Fibroblast of lung (primary cell): Measurements from ENCODE around the gene DNAH14.

Experiments
- CTCF ChIP-seq, 2 donors: IDR thresholded peaks in 1 of 2; conservative IDR thresholded peaks in 1 of 2; 1 replicate in 1 of 2; 2 replicates in 1 of 2; pipeline ENCODE4 v1.5.1; 2011 to 2012; ENCODE audit warnings: low read length in 2 of 2, control low read depth in 1 of 2, inconsistent platforms in 1 of 2, low read depth in 1 of 2, mild to moderate bottlenecking in 1 of 2
- EZH2 ChIP-seq: IDR thresholded peaks from 2 replicates; pipeline ENCODE4 v1.5.1; 2012; ENCODE audit warnings: low read length, control low read depth, mild to moderate bottlenecking; ENCODE audit errors: missing control alignments

GRCh38 chr1:224906340-224906739 lies 23.1 kb upstream of the DNAH14 start:
- TF ChIP-seq CTCF (conservative IDR thresholded peaks at IDR 0.05 in 1 of 2, IDR thresholded peaks at IDR 0.05 in 1 of 2; ENCODE audit: low read depth in 1 of 2, low read length in 2 of 2) = no peak
- no peak for TF ChIP-seq EZH2
